IMR-90 (cell line): ENCODE measurements around the gene FOXO3. TPM values are rescaled to one million over a fixed set of nuclear protein-coding genes. Genes with fewer than 3 reads are reported as not detected.

ENCODE experiments used
- ATAC-seq: fragments of 200-7000 bp; cut with Tn5 transposase; 2 replicates; pipeline ENCODE4 v1.9.1; 2020; ENCODE audit warnings: low read depth, mild to moderate bottlenecking, moderate library complexity
- BruUV-seq: library from RNA; stranded (reverse); fragments of 400-500 nt; replicated peaks from 2 replicates; lab custom pipeline; 2021; lab: Mats Ljungman, UMichigan
- CTCF ChIA-PET: fragments of 300-600 bp; formaldehyde crosslinking; extraction: SDS; loops from one replicate; lab custom pipeline; 2021; ENCODE audit warnings: antibody characterized with exemption; lab: Yijun Ruan, JAX
- POLR2A ChIA-PET: fragments of 300-600 bp; sonication (Branson Sonifier 250); formaldehyde crosslinking; loops from one replicate; lab custom pipeline; 2022; ENCODE audit warnings: antibody characterized with exemption; ENCODE audit not compliant: unreplicated experiment; lab: Charles Lee
- DNase-seq: peaks from one replicate; pipeline ENCODE4 v3.0.0; 2013
- H2AFZ ChIP-seq: replicated peaks from 2 replicates; pipeline ENCODE3; 2013; ENCODE audit warnings: low read length, mild to moderate bottlenecking; ENCODE audit not compliant: poor library complexity
- H2AK5ac ChIP-seq: 2 replicates; pipeline ENCODE4 v1.6.1; 2013; ENCODE audit warnings: low read depth, low read length, inconsistent platforms
- H2AK9ac ChIP-seq: replicated peaks from 2 replicates; pipeline ENCODE3; 2013; ENCODE audit warnings: mild to moderate bottlenecking, low read depth, low read length, moderate library complexity; ENCODE audit not compliant: poor library complexity
- H2BK120ac ChIP-seq: 2 replicates; pipeline ENCODE4 v1.6.1; 2013; ENCODE audit warnings: low read depth, low read length, inconsistent platforms
- H2BK15ac ChIP-seq: 3 replicates; pipeline ENCODE4 v1.6.1; 2013; ENCODE audit warnings: low read depth, low read length, inconsistent platforms
- H2BK20ac ChIP-seq: 2 replicates; pipeline ENCODE4 v1.6.1; 2013; ENCODE audit warnings: low read depth, mild to moderate bottlenecking, inconsistent platforms, low read length, moderate library complexity
- H2BK5ac ChIP-seq: 2 replicates; pipeline ENCODE4 v1.6.1; 2013; ENCODE audit warnings: mild to moderate bottlenecking, low read depth, low read length, inconsistent platforms; ENCODE audit not compliant: poor library complexity, severe bottlenecking
- H3K14ac ChIP-seq: replicated peaks from 2 replicates; pipeline ENCODE4 v1.6.1; 2013; ENCODE audit warnings: low read depth, low read length, inconsistent platforms
- H3K18ac ChIP-seq: 2 replicates; pipeline ENCODE4 v1.6.1; 2013; ENCODE audit warnings: low read depth, low read length, control low read depth
- H3K23ac ChIP-seq: 2 replicates; pipeline ENCODE4 v1.6.1; 2013; ENCODE audit warnings: low read depth, low read length, inconsistent platforms
- H3K27ac ChIP-seq: 2 replicates; pipeline ENCODE4 v1.5.1; 2013; ENCODE audit warnings: mild to moderate bottlenecking, control low read depth, low read length; ENCODE audit not compliant: insufficient read depth
- H3K27me3 ChIP-seq: 2 replicates; pipeline ENCODE4 v1.6.1; 2013; ENCODE audit warnings: low read length; ENCODE audit not compliant: control insufficient read depth, insufficient read depth
- H3K36me3 ChIP-seq: 2 replicates; pipeline ENCODE4 v1.6.1; 2013; ENCODE audit warnings: low read length, mixed read lengths; ENCODE audit not compliant: control insufficient read depth, insufficient read depth
- H3K4ac ChIP-seq: 2 replicates; pipeline ENCODE4 v1.6.1; 2013; ENCODE audit warnings: low read depth, low read length, inconsistent platforms
- H3K4me1 ChIP-seq: 2 replicates; pipeline ENCODE4 v1.6.1; 2013; ENCODE audit warnings: low read length, mixed read lengths; ENCODE audit not compliant: control insufficient read depth, insufficient read depth
- H3K4me2 ChIP-seq: 2 replicates; pipeline ENCODE4 v1.6.1; 2013; ENCODE audit warnings: low read depth, mild to moderate bottlenecking, control low read depth, low read length, moderate library complexity
- H3K4me3 ChIP-seq: 2 replicates; pipeline ENCODE4 v1.5.1; 2013; ENCODE audit warnings: low read depth, mild to moderate bottlenecking, control low read depth, low read length, moderate library complexity; ENCODE audit not compliant: insufficient read depth
- H3K56ac ChIP-seq: 2 replicates; pipeline ENCODE4 v1.6.1; 2013; ENCODE audit warnings: low read length, inconsistent platforms; ENCODE audit not compliant: insufficient read depth; ENCODE audit errors: extremely low read depth
- H3K79me1 ChIP-seq, 2 experiments: 2 replicates each; pipeline ENCODE4 v1.6.1; 2013; ENCODE audit warnings: low read length in 2 of 2, inconsistent platforms in 1 of 2, low read depth in 1 of 2
- H3K9ac ChIP-seq: 2 replicates; pipeline ENCODE4 v1.6.1; 2013; ENCODE audit warnings: low read depth, low read length, control low read depth
- H3K9me1 ChIP-seq: 2 replicates; pipeline ENCODE4 v1.6.1; 2013; ENCODE audit warnings: low read length, inconsistent platforms; ENCODE audit not compliant: insufficient read depth
- H3K9me3 ChIP-seq: 2 replicates; pipeline ENCODE4 v1.6.1; 2013; ENCODE audit warnings: low read length; ENCODE audit not compliant: control insufficient read depth, insufficient read depth
- H4K20me1 ChIP-seq: 2 replicates; pipeline ENCODE4 v1.6.1; 2013; ENCODE audit warnings: low read length, inconsistent platforms; ENCODE audit not compliant: insufficient read depth
- H4K5ac ChIP-seq: 2 replicates; pipeline ENCODE4 v1.6.1; 2013; ENCODE audit warnings: mild to moderate bottlenecking, low read depth, low read length, control low read depth
- H4K8ac ChIP-seq, 2 experiments: 2 replicates each; pipeline ENCODE4 v1.6.1; 2013; ENCODE audit warnings: low read depth in 2 of 2, low read length in 2 of 2, control low read depth in 1 of 2, inconsistent platforms in 1 of 2
- H4K91ac ChIP-seq: 2 replicates; pipeline ENCODE4 v1.6.1; 2013; ENCODE audit warnings: low read depth, low read length, inconsistent platforms; ENCODE audit not compliant: insufficient read depth
- BHLHE40 ChIP-seq: fragments of 150-350 bp; IDR thresholded peaks from 2 replicates; pipeline ENCODE4 v1.6.1; 2016; ENCODE audit warnings: mild to moderate bottlenecking, low read depth, low read length
- CEBPB ChIP-seq: IDR thresholded peaks from 2 replicates; pipeline ENCODE4 v1.6.1; 2012; ENCODE audit warnings: low read depth, low read length, improper control_type of control experiment
- CHD1 ChIP-seq: IDR thresholded peaks from 2 replicates; pipeline ENCODE4 v1.6.1; 2012; ENCODE audit warnings: low read depth, low read length, improper control_type of control experiment
- CTCF ChIP-seq: conservative IDR thresholded peaks from 2 replicates; pipeline ENCODE4 v1.5.1; 2012; ENCODE audit warnings: mild to moderate bottlenecking, low read depth, low read length, improper control_type of control experiment
- ELK1 ChIP-seq: fragments of 150-350 bp; IDR thresholded peaks from 2 replicates; pipeline ENCODE4 v1.6.1; 2016; ENCODE audit warnings: low read depth, mild to moderate bottlenecking, low read length, moderate library complexity, borderline replicate concordance
- FOS ChIP-seq: fragments of 150-350 bp; IDR thresholded peaks from 2 replicates; pipeline ENCODE4 v1.6.1; 2016; ENCODE audit warnings: low read depth, low read length
- MAFK ChIP-seq: IDR thresholded peaks from 2 replicates; pipeline ENCODE4 v1.6.1; 2012; ENCODE audit warnings: low read depth, low read length, improper control_type of control experiment
- POLR2A ChIP-seq: IDR thresholded peaks from 2 replicates; pipeline ENCODE4 v1.6.1; 2012; ENCODE audit warnings: mild to moderate bottlenecking, low read depth, low read length
- RAD21 ChIP-seq: IDR thresholded peaks from 2 replicates; pipeline ENCODE4 v1.6.1; 2012; ENCODE audit warnings: low read length, improper control_type of control experiment
- RFX5 ChIP-seq: IDR thresholded peaks from 2 replicates; pipeline ENCODE4 v1.8.0; 2012; ENCODE audit warnings: low read depth, mild to moderate bottlenecking, low read length, moderate library complexity
- SMC3 ChIP-seq: fragments of 150-350 bp; IDR thresholded peaks from 2 replicates; pipeline ENCODE4 v1.6.1; 2016; ENCODE audit warnings: low read depth, mild to moderate bottlenecking, antibody characterized with exemption, low read length, moderate library complexity
- USF2 ChIP-seq: fragments of 150-350 bp; IDR thresholded peaks from 2 replicates; pipeline ENCODE4 v1.6.1; 2017; ENCODE audit warnings: mild to moderate bottlenecking, antibody characterized with exemption, low read length, low read depth
- WGBS, 2 experiments: methylation state at CpG; one replicate each; pipeline versions ENCODE4 v1.1.5 to v1.1.7; 2013; ENCODE audit warnings: missing lambda C conversion rate in 2 of 2; ENCODE audit not compliant: insufficient read length in 1 of 2; ENCODE audit errors: extremely low coverage in 2 of 2; 5-methylcytosine and 5-hydroxymethylcytosine counted together
- dilution Hi-C: fragments of 300-500 bp; cut with HindIII; formaldehyde crosslinking; loops from one replicate; pipeline ENCODE4 v1.14.3; 2018; ENCODE audit warnings: low sequenced_read_pairs; ENCODE audit not compliant: unreplicated experiment
- in situ Hi-C: fragments of 300-500 bp; cut with MboI; formaldehyde crosslinking; loops from 3 replicates; pipeline ENCODE4 v1.14.3; 2019; ENCODE audit warnings: low sequenced_read_pairs, inconsistent platforms, mixed read lengths
- intact Hi-C: fragments of 100-400 bp; cut with micrococcal nuclease; formaldehyde crosslinking; loops from 2 replicates; pipeline ENCODE4 v1.10.0; 2022
- polyA plus RNA-seq, 3 experiments: library from polyadenylated mRNA; depleted of rRNA; stranded (reverse); fragments of >200 nt; gene quantifications; 2 replicates each; pipeline ENCODE4 v1.2.3, GENCODE V29; 2012; ENCODE audit warnings: low replicate concordance in 1 of 3
- total RNA-seq: library from RNA; depleted of rRNA; stranded (reverse); fragments of >200 nt; gene quantifications from 2 replicates; pipeline ENCODE4 v1.2.3, GENCODE V29; 2012

Gene FOXO3
- total and polyA plus RNA-seq, 2 of the 4 experiments (the other 2 are of a cell fraction), result 17.5 to 38.7 TPM

GRCh38 chr6:108568551-108569305 is 8.0 kb downstream of the FOXO3 start:
- H3K79me1 ChIP-seq, result peaks cover 23 to 73% of the 10 kb centered on the region in 2 experiments
- H2AFZ ChIP-seq, result no peak overlapping the region
- no peaks in the 10 kb centered on the region for H3K9me3 ChIP-seq
- no peak overlapping the region for H2AK5ac ChIP-seq
- no peak overlapping the region for H3K18ac ChIP-seq
- no peak overlapping the region for H3K27ac ChIP-seq
- H3K14ac ChIP-seq, result 0 out of 2 replicates have a peak overlapping the region, but pooled peaks have one; percentile 6
- in situ Hi-C loops, result no loop called here
- no TSS peak for BruUV-seq
- 0 out of 2 replicates have a peak overlapping the region, but pooled peaks have one; percentile 14 for H3K23ac ChIP-seq
- H2BK120ac ChIP-seq, result no peak overlapping the region
- H3K56ac ChIP-seq, result no peak overlapping the region
- no peaks in the 10 kb centered on the region for H3K27me3 ChIP-seq
- H3K9ac ChIP-seq, result no peak overlapping the region
- no peak overlapping the region for H2BK5ac ChIP-seq
- intact Hi-C loops, result no loop called here
- WGBS, 2 experiments, result no CpG with 5 or more reads among the region's 3 CpGs
- dilution Hi-C loops, result no loop called here
- H4K8ac ChIP-seq, result no peak overlapping the region
- H4K91ac ChIP-seq, result no peak overlapping the region
- peaks cover 58% of the 10 kb centered on the region for H4K20me1 ChIP-seq
- CTCF ChIA-PET, result interaction anchor here (0.5 to 0.7 kb wide), 2 partner anchors 29 to 261 kb away, joined by 4 to 9 read pairs; no protein-coding TSS in a partner anchor
- peaks cover 16% of the 10 kb centered on the region for H3K4me1 ChIP-seq
- H3K4me2 ChIP-seq, result no peak overlapping the region
- DNase-seq (no peak), ATAC-seq (no peak)
- no peak overlapping the region for H2BK20ac ChIP-seq
- no peak overlapping the region for H2AK9ac ChIP-seq
- no peak overlapping the region for H3K4me3 ChIP-seq
- H4K5ac ChIP-seq, result no peak overlapping the region
- no peak for TF ChIP-seq RFX5
- TF ChIP-seq POLR2A, result no peak
- TF ChIP-seq RAD21, result no peak
- no peak for TF ChIP-seq CTCF
- no peak for TF ChIP-seq USF2
- TF ChIP-seq FOS, result no peak
- no peak for TF ChIP-seq BHLHE40
- no peak for TF ChIP-seq MAFK
- TF ChIP-seq CHD1, result no peak
- no peak for TF ChIP-seq ELK1
- no peak for TF ChIP-seq CEBPB
- no peak for TF ChIP-seq SMC3
- no peak overlapping the region for H2BK15ac ChIP-seq
- POLR2A ChIA-PET, result no interaction called here
- H3K36me3 ChIP-seq, result peaks cover 30% of the 10 kb centered on the region
- H3K4ac ChIP-seq, result no peak overlapping the region
- peaks cover 22% of the 10 kb centered on the region for H3K9me1 ChIP-seq
